SK-N-SH treated with all-trans-retinoic acid at 6 μM for 48 hours (cell line): ENCODE measurements around the gene PEX19.

ENCODE experiments used
- ATAC-seq: fragments of 200-7000 bp; cut with Tn5 transposase; 3 replicates; pipeline ENCODE4 v1.9.1; 2020; ENCODE audit warnings: mild to moderate bottlenecking, moderate library complexity
- ARNTL ChIP-seq: fragments of 450-650 bp; formaldehyde crosslinking; IDR thresholded peaks from 2 replicates; pipeline ENCODE4 v1.5.0; 2020; ENCODE audit warnings: low read depth, mild to moderate bottlenecking, moderate library complexity, borderline replicate concordance
- BACH2 ChIP-seq: fragments of 250-450 bp; sonication (Bioruptor Pico); IDR thresholded peaks from 2 replicates; pipeline ENCODE4 v1.9.0; 2021; ENCODE audit warnings: mild to moderate bottlenecking, borderline replicate concordance
- CREB5 ChIP-seq: fragments of 250-450 bp; sonication (Bioruptor Pico); IDR thresholded peaks from 2 replicates; pipeline ENCODE4 v1.5.1; 2020; ENCODE audit warnings: low read depth, mild to moderate bottlenecking, moderate library complexity
- CSRNP3 ChIP-seq: fragments of 250-450 bp; sonication (Bioruptor Pico); IDR thresholded peaks from 2 replicates; pipeline ENCODE4 v1.5.1; 2021; ENCODE audit warnings: mild to moderate bottlenecking, moderate library complexity
- ESRRG ChIP-seq: fragments of 250-450 bp; sonication (Bioruptor Pico); IDR thresholded peaks from 2 replicates; pipeline ENCODE4 v1.6.1; 2021; ENCODE audit warnings: mild to moderate bottlenecking
- GLIS3 ChIP-seq: fragments of 250-450 bp; sonication (Bioruptor Pico); IDR thresholded peaks from 2 replicates; pipeline ENCODE4 v1.5.0; 2020; ENCODE audit warnings: mild to moderate bottlenecking, moderate library complexity
- ISL1 ChIP-seq: fragments of 250-450 bp; sonication (Bioruptor Pico); IDR thresholded peaks from 2 replicates; pipeline ENCODE4 v2.1.2; 2022; ENCODE audit warnings: mild to moderate bottlenecking, moderate library complexity
- OSR1 ChIP-seq: fragments of 250-450 bp; sonication (Bioruptor Pico); IDR thresholded peaks from 2 replicates; pipeline ENCODE4 v1.8.0; 2022; ENCODE audit warnings: moderate library complexity, mild to moderate bottlenecking, inconsistent platforms
- PATZ1 ChIP-seq: fragments of 250-450 bp; sonication (Bioruptor Pico); IDR thresholded peaks from 2 replicates; pipeline ENCODE4 v1.8.0; 2020; ENCODE audit warnings: mild to moderate bottlenecking, moderate library complexity, borderline replicate concordance
- POU6F1 ChIP-seq: fragments of 250-450 bp; sonication (Bioruptor Pico); IDR thresholded peaks from 2 replicates; pipeline ENCODE4 v1.8.0; 2021; ENCODE audit warnings: low read depth, mild to moderate bottlenecking, moderate library complexity, borderline replicate concordance
- PPARA ChIP-seq: fragments of 250-450 bp; sonication (Bioruptor Pico); IDR thresholded peaks from 2 replicates; pipeline ENCODE4 v1.5.0; 2020; ENCODE audit warnings: mild to moderate bottlenecking, borderline replicate concordance
- RARB ChIP-seq: fragments of 250-450 bp; sonication (Bioruptor Pico); IDR thresholded peaks from 2 replicates; pipeline ENCODE4 v1.8.0; 2021; ENCODE audit warnings: mild to moderate bottlenecking, moderate library complexity
- SNAI2 ChIP-seq: fragments of 250-450 bp; sonication (Bioruptor Pico); IDR thresholded peaks from 2 replicates; pipeline ENCODE4 v1.5.0; 2020; ENCODE audit warnings: mild to moderate bottlenecking, moderate library complexity
- TOX ChIP-seq: fragments of 250-450 bp; sonication (Bioruptor Pico); IDR thresholded peaks from 2 replicates; pipeline ENCODE4 v1.8.0; 2021; ENCODE audit warnings: mild to moderate bottlenecking, moderate library complexity, borderline replicate concordance
- TSHZ2 ChIP-seq: fragments of 250-450 bp; sonication (Bioruptor Pico); IDR thresholded peaks from 2 replicates; pipeline ENCODE4 v1.5.0; 2020; ENCODE audit warnings: mild to moderate bottlenecking, moderate library complexity
- ZC3H10 ChIP-seq: fragments of 250-450 bp; sonication (Bioruptor Pico); IDR thresholded peaks from 2 replicates; pipeline ENCODE4 v1.5.1; 2021; ENCODE audit warnings: mild to moderate bottlenecking, moderate library complexity
- ZFP3 ChIP-seq: fragments of 250-450 bp; sonication (Bioruptor Pico); IDR thresholded peaks from 2 replicates; pipeline ENCODE4 v1.5.0; 2020; ENCODE audit warnings: mild to moderate bottlenecking, moderate library complexity
- ZNF565 ChIP-seq: fragments of 450-650 bp; formaldehyde crosslinking; conservative IDR thresholded peaks from 2 replicates; pipeline ENCODE4 v1.5.0; 2020; ENCODE audit warnings: low read depth, mild to moderate bottlenecking, moderate library complexity
- ZNF70 ChIP-seq: fragments of 450-650 bp; formaldehyde crosslinking; IDR thresholded peaks from 2 replicates; pipeline ENCODE4 v1.5.0; 2020; ENCODE audit warnings: mild to moderate bottlenecking, moderate library complexity
- ZNF8 ChIP-seq: fragments of 450-650 bp; formaldehyde crosslinking; IDR thresholded peaks from 2 replicates; pipeline ENCODE4 v1.5.0; 2020; ENCODE audit warnings: mild to moderate bottlenecking, moderate library complexity

PEX19 gene

GRCh38 chr1:160277330-160277729, 7.6 kb downstream of the PEX19 start (continued):
- no peak for TF ChIP-seq TOX (CRISPR knock-in tag)
- TF ChIP-seq PATZ1 (CRISPR knock-in tag): no peak
- no peak for TF ChIP-seq OSR1 (CRISPR knock-in tag)
- no peak for TF ChIP-seq ZNF565 (CRISPR knock-in tag)
- no peak for TF ChIP-seq BACH2 (CRISPR knock-in tag)
- TF ChIP-seq ISL1: no peak

GRCh38 chr1:160271025-160271424, 13.9 kb downstream of the PEX19 start:
- no peak for ATAC-seq
- no peak for TF ChIP-seq CSRNP3 (CRISPR knock-in tag)
- TF ChIP-seq PATZ1 (CRISPR knock-in tag): no peak
- TF ChIP-seq SNAI2: no peak
- TF ChIP-seq PPARA (CRISPR knock-in tag): no peak
- no peak for TF ChIP-seq OSR1 (CRISPR knock-in tag)
- TF ChIP-seq TOX (CRISPR knock-in tag): no peak
- no peak for TF ChIP-seq RARB (CRISPR knock-in tag)
- no peak for TF ChIP-seq ZNF8
- no peak for TF ChIP-seq ZNF70
- TF ChIP-seq CREB5 (CRISPR knock-in tag): no peak
- no peak for TF ChIP-seq ARNTL (CRISPR knock-in tag)
- TF ChIP-seq ZNF565 (CRISPR knock-in tag): no peak
- no peak for TF ChIP-seq TSHZ2 (CRISPR knock-in tag)
- no peak for TF ChIP-seq ESRRG (CRISPR knock-in tag)
- no peak for TF ChIP-seq ZFP3
- no peak for TF ChIP-seq GLIS3
- TF ChIP-seq POU6F1 (CRISPR knock-in tag): no peak
- TF ChIP-seq ZC3H10 (CRISPR knock-in tag): no peak
- TF ChIP-seq, all 23 proteins: peak for 0
